HG03457 (cell line): ENCODE results near the gene SETBP1.
A peak's percentile ranks its signal among the peaks of the same experiment; 100 is the strongest.

Experiments
- ATAC-seq: cut with Tn5 transposase; IDR thresholded peaks from one replicate; pipeline ENCODE4 v1.9.1; 2021; ENCODE audit warnings: moderate number of reproducible peaks; ENCODE audit not compliant: unreplicated experiment

Gene SETBP1

GRCh38 chr18:44702594-44702993 lies 21.9 kb downstream of the SETBP1 start:
- no peak for ATAC-seq

- no peak for ATAC-seq
Measured at GRCh38 chr18:44704135-44704789, 23.6 kb downstream of the SETBP1 start.

GRCh38 chr18:44705075-44705675 lies 24.5 kb downstream of the SETBP1 start:
- no peak for ATAC-seq

- ATAC-seq, result no peak
Measured at GRCh38 chr18:44708451-44709083, 27.9 kb downstream of the SETBP1 start.

GRCh38 chr18:44709307-44710126 lies 28.8 kb downstream of the SETBP1 start:
- ATAC-seq, result peak; percentile 89

GRCh38 chr18:44710931-44711330 lies 30.2 kb downstream of the SETBP1 start:
- ATAC-seq, result no peak

GRCh38 chr18:44712025-44712424 lies 31.3 kb downstream of the SETBP1 start:
- ATAC-seq, result no peak

GRCh38 chr18:44713435-44713834 lies 32.7 kb downstream of the SETBP1 start:
- ATAC-seq, result no peak

- no peak for ATAC-seq
Measured at GRCh38 chr18:44714376-44714775, 33.7 kb downstream of the SETBP1 start.

- ATAC-seq, result no peak
Measured at GRCh38 chr18:44715245-44715644, 34.6 kb downstream of the SETBP1 start.

GRCh38 chr18:44715842-44716241 lies 35.2 kb downstream of the SETBP1 start:
- ATAC-seq, result no peak

GRCh38 chr18:44716697-44717163 lies 36.0 kb downstream of the SETBP1 start:
- no peak for ATAC-seq

- ATAC-seq, result no peak
Measured at GRCh38 chr18:44719519-44720060, 38.9 kb downstream of the SETBP1 start.

GRCh38 chr18:44721748-44722147 lies 41.1 kb downstream of the SETBP1 start:
- peak; percentile 31 for ATAC-seq

GRCh38 chr18:44723411-44723810 lies 42.7 kb downstream of the SETBP1 start:
- no peak for ATAC-seq

- no peak for ATAC-seq
Measured at GRCh38 chr18:44724105-44724778, 43.6 kb downstream of the SETBP1 start.

- peak; percentile 55 for ATAC-seq
Measured at GRCh38 chr18:44725300-44726058, 44.8 kb downstream of the SETBP1 start.

- no peak for ATAC-seq
Measured at GRCh38 chr18:44726059-44726421, 45.4 kb downstream of the SETBP1 start.

GRCh38 chr18:44727291-44727690 lies 46.6 kb downstream of the SETBP1 start:
- ATAC-seq, result no peak

- no peak for ATAC-seq
Measured at GRCh38 chr18:44729631-44730101, 49.0 kb downstream of the SETBP1 start.
